Caki2 (cell line): ENCODE results near the gene RNF222. TPM values are rescaled to one million over a fixed set of nuclear protein-coding genes. Genes with fewer than 3 reads are reported as not detected.
"Not testable (repeated sequence)": the region's sequence is repeated elsewhere in the genome, so short reads cannot be mapped to it uniquely, and the experiment has no call there.

ENCODE experiments used
- DNase-seq: peaks from one replicate; pipeline ENCODE4 v3.0.0-alpha.2; 2015; ENCODE audit warnings: low read depth
- in situ Hi-C: cut with HindIII; loops from 2 replicates; pipeline ENCODE4 v1.10.0; 2016; ENCODE audit warnings: low sequenced_read_pairs, low pct_unique_long_range_greater_than_20kb, mixed read lengths
- total RNA-seq: library from RNA; depleted of rRNA; stranded (reverse); fragments of >200 nt; shearing (Covaris generic); gene quantifications from 2 replicates; pipeline ENCODE4 v1.2.3, GENCODE V29; 2014; ENCODE audit warnings: low replicate concordance

The RNF222 gene
- total RNA-seq, 1 experiment from 2014 or later = not detected

GRCh38 chr17:8386841-8387240, 10.8 kb downstream of the RNF222 start:
- no peak for DNase-seq
- in situ Hi-C loops = no loop called here

GRCh38 chr17:8384801-8385378, 12.7 kb downstream of the RNF222 start:
- in situ Hi-C loops = no loop called here
- peak; percentile 87 for DNase-seq

- DNase-seq = peak; percentile 95
- in situ Hi-C loops = no loop called here
Measured at GRCh38 chr17:8383143-8383822, 14.3 kb downstream of the RNF222 start, which contains the start of gene RPL26. Gene RPL26, minus strand, starts transcription at chr17:8383193. Its CDS starts 883 bp downstream, at chr17:8382310.

GRCh38 chr17:8382880-8383142, 14.8 kb downstream of the RNF222 start:
- DNase-seq = no peak
- in situ Hi-C loops = no loop called here

- in situ Hi-C loops = no loop called here
- no peak for DNase-seq
Measured at GRCh38 chr17:8382052-8382879, 15.4 kb downstream of the RNF222 start.

- DNase-seq = no peak
- in situ Hi-C loops = no loop called here
Measured at GRCh38 chr17:8380049-8380448, 17.6 kb downstream of the RNF222 start.

- in situ Hi-C loops, DNase-seq: not testable (repeated sequence)
Measured at GRCh38 chr17:8378117-8378516, 19.5 kb downstream of the RNF222 start.

- in situ Hi-C loops = no loop called here
- no peak for DNase-seq
Measured at GRCh38 chr17:8377422-8377821, 20.2 kb downstream of the RNF222 start.

GRCh38 chr17:8376271-8377067, 21.2 kb downstream of the RNF222 start, which contains the start of gene KRABD2:
Gene KRABD2, minus strand, starts transcription at chr17:8376704.
- DNase-seq = peak; percentile 69
- in situ Hi-C loops = no loop called here

- no peak for DNase-seq
Measured at GRCh38 chr17:8375738-8376259, 21.8 kb downstream of the RNF222 start.

GRCh38 chr17:8373856-8374255, 23.8 kb downstream of the RNF222 start:
- in situ Hi-C loops, DNase-seq: not testable (repeated sequence)

More at GRCh38 chr17:8375738-8376259, 21.8 kb downstream of the RNF222 start:
- in situ Hi-C loops = no loop called here

GRCh38 chr17:8372422-8372821, 25.2 kb downstream of the RNF222 start:
- in situ Hi-C loops = no loop called here
- no peak for DNase-seq

- in situ Hi-C loops = no loop called here
- DNase-seq = no peak
Measured at GRCh38 chr17:8371786-8372185, 25.8 kb downstream of the RNF222 start.

- DNase-seq = no peak
- in situ Hi-C loops = no loop called here
Measured at GRCh38 chr17:8369944-8370343, 27.7 kb downstream of the RNF222 start.

- in situ Hi-C loops = no loop called here
- DNase-seq = no peak
Measured at GRCh38 chr17:8368193-8368592, 29.4 kb downstream of the RNF222 start.

- in situ Hi-C loops = no loop called here
- DNase-seq = peak; percentile 26
Measured at GRCh38 chr17:8366231-8366630, 31.4 kb downstream of the RNF222 start.

- in situ Hi-C loops = no loop called here
- peak; percentile 31 for DNase-seq
Measured at GRCh38 chr17:8365143-8365542, 32.5 kb downstream of the RNF222 start.

GRCh38 chr17:8362651-8363332, 34.8 kb downstream of the RNF222 start:
- DNase-seq = no peak
- in situ Hi-C loops = no loop called here
